Activated T-cell treated with anti-CD3 and anti-CD28 coated beads for 1 hour (primary cell): Measurements from ENCODE around the gene CHCHD1.
"Not testable (repeated sequence)": the region's sequence is repeated elsewhere in the genome, so short reads cannot be mapped to it uniquely, and the experiment has no call there.

Experiments used
- DNase-seq: peaks from one replicate; pipeline ENCODE4 v3.0.0-alpha.2; 2020; ENCODE audit warnings: low read depth

Gene CHCHD1

GRCh38 chr10:73769396-73769795 is 12.5 kb upstream of the CHCHD1 start:
- no peak for DNase-seq

GRCh38 chr10:73771722-73772280 is 10.0 kb upstream of the CHCHD1 start:
- peak; percentile 77 for DNase-seq

GRCh38 chr10:73772281-73773151 is 9.3 kb upstream of the CHCHD1 start:
- DNase-seq = peak; percentile 63

GRCh38 chr10:73773152-73773879 is 8.5 kb upstream of the CHCHD1 start:
- no peak for DNase-seq

- DNase-seq = no peak
These were observed 7.2 kb upstream of the CHCHD1 start for GRCh38 chr10:73774637-73775036.

GRCh38 chr10:73779018-73779417 is 2.8 kb upstream of the CHCHD1 start:
- DNase-seq = no peak

GRCh38 chr10:73779539-73780197 is 2.2 kb upstream of the CHCHD1 start:
- no peak for DNase-seq

GRCh38 chr10:73780301-73780700 is 1.5 kb upstream of the CHCHD1 start:
- no peak for DNase-seq

- DNase-seq = no peak
These were observed 882 bp upstream of the CHCHD1 start for GRCh38 chr10:73780966-73781365.

GRCh38 chr10:73781548-73781878 is 335 bp upstream of the CHCHD1 start:
- DNase-seq = no peak

GRCh38 chr10:73782749-73783085 is 869 bp downstream of the CHCHD1 start:
- DNase-seq = no peak

- DNase-seq = peak; percentile 76
These were observed 3.4 kb downstream of the CHCHD1 start, which contains the start of gene ZSWIM8 for GRCh38 chr10:73785211-73785720. TSS of gene ZSWIM8 (plus strand) at chr10:73785606. CDS start at chr10:73785879, 273 bp downstream.

- peak; percentile 33 for DNase-seq
These were observed 4.1 kb downstream of the CHCHD1 start for GRCh38 chr10:73785721-73786511.

GRCh38 chr10:73786512-73786885 is 4.7 kb downstream of the CHCHD1 start:
- no peak for DNase-seq

- not testable (repeated sequence) for DNase-seq
These were observed 5.4 kb downstream of the CHCHD1 start for GRCh38 chr10:73787031-73787800.

GRCh38 chr10:73788864-73789658 is 7.2 kb downstream of the CHCHD1 start:
- no peak for DNase-seq

GRCh38 chr10:73789659-73790055 is 7.8 kb downstream of the CHCHD1 start:
- no peak for DNase-seq

GRCh38 chr10:73790886-73791625 is 9.2 kb downstream of the CHCHD1 start:
- no peak for DNase-seq

- DNase-seq = no peak
These were observed 10.1 kb downstream of the CHCHD1 start for GRCh38 chr10:73791871-73792400.
